ENCODE measurements around the gene SPIN4.
A peak's percentile ranks its signal among the peaks of the same experiment; 100 is the strongest.
"Not testable (repeated sequence)": the region's sequence is repeated elsewhere in the genome, so short reads cannot be mapped to it uniquely, and the experiment has no call there.

SPIN4 gene

DNA sequence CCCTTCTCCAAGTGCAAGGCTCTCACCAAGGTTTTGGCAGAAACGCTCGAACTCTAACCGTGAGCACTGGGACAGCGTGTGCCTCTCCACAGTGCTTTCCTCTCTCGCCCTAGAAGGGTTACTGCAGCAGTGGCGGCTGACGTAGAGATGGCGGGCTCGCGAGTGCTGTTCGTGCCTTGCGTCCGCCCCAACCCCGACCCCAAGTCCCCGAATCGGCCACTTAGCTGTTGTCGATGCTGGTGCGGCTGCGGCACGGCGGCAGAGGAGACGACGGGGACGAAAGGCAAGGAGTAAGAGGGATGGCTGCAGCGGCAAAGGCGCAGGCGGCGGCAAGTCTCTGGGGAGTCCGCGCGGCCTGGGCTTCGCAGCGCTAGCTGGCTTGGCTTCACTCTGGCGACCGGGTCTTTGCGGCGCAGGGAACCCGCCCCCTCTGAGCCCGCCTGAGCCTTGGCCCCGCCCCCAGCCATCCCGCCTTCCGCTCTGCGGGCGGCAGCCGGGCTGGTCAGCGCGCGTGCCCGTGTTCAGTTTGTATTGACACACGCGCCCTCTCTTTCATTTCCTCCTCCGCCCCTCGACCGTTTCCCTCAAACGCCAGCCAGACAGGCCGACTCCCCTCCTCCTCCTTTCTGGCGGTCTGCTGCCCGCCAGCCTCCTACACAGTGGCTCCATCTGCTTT, at the start of gene SPIN4:
Gene SPIN4, minus strand, starts transcription at position 392 of the 676 bp plus-strand sequence. CDS start 513 bp downstream, outside the sequence.
- peak; percentile 27 to 67 for DNase-seq

DNA sequence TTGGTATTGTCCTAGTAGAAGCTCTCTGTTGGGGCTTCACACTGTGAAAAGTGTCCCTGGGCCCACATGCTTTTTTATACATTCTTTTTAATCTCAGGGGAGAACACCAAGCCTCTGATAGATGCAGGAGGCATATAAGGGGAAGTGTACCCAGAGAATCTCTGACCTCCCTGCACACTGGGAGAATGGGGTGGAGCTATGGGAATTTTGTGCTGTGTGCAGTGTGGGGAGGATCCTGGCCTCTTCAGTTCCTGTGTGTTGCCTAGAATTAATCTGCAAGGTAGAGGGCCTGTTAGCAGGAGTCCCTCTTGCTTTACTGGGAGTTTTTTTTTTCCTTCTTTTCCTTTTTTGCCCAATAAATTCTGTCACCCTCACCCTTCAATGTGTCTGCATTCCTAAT, 49.2 kb upstream of the SPIN4 start:
- no peak for DNase-seq

DNA sequence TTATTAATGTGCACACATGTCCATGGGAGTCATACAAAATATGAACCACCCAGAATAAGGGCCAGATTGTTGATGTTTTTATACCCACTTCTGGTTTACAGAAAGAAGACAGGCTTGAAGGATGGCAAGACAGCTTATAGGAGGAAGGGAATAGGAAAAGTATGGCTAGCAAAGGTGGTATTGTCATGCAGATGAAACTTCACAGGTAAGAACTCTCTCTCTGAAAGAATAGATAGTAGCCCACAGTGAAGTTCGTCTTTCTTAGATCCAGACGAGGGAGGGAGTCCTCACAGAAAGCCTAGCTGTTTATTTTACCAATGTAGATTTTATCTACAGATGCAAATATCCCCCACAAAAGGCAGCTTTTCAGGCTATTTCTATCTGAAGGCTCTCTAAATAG, 43.7 kb upstream of the SPIN4 start:
- DNase-seq, result no peak

DNA sequence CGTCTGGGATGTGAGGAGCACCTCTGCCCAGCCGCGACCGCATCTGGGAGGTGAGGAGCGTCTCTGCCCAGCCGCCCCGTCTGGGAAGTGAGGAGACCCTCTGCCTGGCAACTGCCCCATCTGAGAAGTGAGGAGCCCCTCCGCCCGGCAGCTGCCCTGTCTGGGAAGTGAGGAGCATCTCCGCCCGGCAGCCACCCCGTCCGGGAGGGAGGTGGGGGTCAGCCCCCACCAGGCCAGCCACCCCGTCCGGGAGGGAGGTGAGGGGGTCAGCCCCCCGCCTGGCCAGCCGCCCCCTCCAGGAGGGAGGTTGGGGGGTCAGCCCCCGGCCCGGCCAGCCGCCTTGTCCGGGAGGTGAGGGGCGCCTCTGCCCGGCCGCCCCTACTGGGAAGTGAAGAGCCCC, 42.0 kb upstream of the SPIN4 start:
- DNase-seq, result not testable (repeated sequence)

DNA sequence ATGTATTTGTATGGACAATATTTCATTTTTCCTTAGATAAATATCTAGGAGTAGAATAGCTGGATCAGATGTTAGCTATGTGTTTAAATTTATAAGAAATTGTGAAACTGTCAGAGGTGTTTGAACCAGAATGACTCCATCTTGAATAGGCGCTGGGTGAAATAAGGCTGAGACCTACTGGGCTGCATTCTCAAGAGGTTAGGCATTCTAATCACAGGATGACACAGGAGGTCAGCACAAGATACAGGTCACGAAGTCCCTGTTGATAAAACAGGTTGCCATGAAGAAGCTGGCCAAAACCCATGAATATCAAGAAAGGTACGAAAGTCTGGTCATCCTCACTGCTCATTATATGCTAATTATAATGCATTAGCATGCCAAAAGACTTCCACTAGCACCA, 36.3 kb upstream of the SPIN4 start:
- DNase-seq, result no peak

DNA sequence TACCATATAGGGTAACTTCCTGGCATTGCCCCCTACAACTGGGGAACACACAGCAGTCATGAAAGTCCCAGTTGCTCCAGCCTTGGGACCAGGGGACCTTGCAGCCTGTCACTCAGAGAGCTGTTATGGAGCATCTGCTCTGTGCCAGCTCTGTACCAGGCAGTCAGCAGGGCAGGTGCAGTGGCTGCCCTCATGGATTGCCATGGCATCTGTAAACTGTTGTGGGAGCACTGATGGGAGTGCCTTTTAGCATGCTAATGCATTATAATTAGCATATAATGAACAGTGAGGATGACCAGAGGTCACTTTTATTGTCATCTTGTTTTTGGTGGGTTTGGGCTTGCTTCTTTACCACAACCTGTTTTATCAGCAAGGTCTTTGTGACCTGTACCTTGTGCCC, 33.1 kb upstream of the SPIN4 start:
- not testable (repeated sequence) for DNase-seq

DNA sequence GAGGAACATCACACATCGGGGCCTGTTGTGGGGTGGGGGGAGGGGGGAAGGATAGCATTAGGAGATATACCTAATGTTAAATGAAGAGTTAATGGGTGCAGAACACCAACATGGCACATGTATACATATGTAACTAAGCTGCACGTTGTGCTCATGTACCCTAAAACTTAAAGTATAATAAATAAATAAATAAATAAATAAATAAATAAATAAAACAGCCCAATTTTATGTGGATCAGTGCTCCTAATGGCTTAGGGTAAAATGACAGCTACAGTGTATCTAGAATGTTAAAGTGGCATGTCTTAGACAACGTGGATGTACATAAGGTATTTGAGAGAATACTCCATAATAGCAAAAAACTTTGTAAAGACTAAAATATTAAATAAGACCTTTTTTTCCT, 21.9 kb upstream of the SPIN4 start:
- DNase-seq, result not testable (repeated sequence)

DNA sequence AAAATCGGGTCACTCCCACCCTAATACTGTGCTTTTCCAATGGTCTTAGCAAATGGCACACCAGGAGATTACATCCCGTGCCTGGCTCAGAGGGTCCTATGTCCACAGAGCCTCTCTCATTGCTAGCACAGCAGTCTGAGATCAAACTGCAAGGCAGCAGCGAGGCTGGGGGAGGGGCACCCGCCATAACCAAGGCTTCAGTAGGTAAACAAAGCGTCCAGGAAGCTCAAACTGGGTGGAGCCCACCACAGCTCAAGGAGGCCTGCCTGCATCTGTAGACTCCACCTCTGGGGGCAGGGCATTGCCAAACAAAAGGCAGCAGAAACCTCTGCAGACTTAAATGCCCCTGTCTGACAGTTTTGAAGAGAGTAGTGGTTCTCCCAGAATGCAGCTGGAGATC, 16.6 kb upstream of the SPIN4 start:
- not testable (repeated sequence) for DNase-seq

DNA sequence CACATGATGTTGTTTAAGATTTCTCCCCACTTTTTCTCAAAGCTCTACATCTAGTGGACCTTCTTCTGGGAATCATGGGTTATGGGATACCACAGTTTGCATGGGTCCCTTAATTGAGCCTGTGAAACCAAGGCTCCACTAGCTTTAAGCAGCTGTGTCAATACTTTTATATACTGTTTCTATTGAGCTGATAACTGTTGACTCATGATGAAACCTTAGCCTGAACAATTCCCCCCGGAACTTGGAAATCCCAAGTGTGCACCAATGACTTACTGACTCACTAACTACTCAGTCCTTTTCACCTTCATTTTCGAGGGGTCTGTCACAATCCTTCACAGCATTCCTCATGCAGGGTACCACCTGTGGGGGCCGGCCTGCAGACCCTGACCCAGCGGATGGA, 12.7 kb upstream of the SPIN4 start:
- DNase-seq, result no peak

DNA sequence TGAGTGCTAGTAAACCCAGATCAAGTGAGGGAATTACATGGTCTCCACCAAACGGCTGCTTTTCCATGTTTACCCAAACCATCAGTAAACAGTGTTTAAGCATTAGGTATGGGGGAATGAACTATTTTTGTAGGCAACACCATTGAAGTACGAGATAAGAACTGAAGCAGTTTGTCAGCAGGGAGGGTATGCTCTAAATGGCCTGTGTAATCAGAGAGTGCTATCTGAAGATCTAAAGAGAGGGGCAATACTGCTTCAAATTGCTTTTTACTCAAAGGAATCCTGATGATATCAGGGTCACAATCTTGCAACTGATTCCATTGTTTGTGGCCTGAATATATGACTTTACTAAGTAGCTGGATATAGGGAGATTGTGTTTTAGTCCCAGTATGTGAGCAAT, 10.4 kb upstream of the SPIN4 start:
- no peak for DNase-seq

DNA sequence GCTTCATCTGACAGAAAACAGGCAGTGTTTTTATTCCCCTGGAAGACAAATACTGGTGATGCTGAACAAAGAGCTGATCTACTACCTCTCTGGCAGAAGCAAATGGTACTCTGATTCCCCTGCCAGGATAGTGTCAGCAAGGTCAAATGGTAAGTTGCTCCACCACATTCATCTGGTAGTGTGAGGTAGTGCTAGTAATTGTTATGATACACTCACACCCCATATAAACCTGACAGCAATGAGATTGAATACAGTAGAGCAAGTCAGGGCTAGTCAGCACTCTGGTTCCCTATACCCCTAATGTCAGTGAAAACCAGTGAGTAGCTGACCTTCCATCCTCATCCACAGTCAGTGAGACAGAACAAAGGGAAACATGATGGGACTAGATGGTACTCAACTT, 3.4 kb upstream of the SPIN4 start:
- DNase-seq, result no peak

DNA sequence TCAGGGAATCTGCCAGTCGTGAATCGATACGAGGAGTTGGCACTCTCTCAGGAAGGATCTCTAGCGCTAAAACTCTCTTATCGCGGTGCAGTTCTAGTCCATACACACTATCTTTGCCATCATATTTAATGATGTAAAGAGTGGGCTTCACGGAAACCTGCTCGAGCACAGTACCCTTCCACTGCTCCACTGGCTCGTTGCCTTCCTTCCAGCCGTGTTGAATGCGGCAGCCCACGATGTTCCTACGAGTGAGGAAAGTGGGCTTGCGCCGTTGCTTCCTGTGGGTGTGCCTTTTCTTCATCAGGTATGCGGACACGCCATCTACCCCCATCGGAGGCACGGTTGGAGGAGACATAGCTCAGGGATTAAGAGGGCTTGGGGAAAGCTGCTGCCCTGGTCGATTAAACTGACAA, 661 bp downstream of the SPIN4 start:
- DNase-seq, result no peak

DNA sequence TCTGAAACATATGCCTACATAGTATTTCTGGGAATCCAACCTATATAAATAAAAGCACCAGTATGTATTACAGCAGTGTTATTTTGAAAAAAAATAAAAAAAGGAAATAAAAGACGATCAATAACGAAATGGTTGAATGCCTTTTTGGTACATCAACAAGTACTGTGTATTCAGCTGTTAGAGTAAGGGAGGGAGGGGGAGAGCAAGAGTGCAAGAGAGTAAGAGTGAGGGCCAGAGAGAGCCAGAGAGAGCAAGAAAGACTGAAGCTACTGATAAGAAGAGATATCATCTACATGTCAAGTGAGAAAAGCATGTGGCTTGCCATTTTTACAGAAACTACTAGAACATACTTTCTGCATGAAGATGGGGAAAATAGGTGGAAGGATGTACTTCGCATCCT, 1.8 kb downstream of the SPIN4 start:
- DNase-seq, result no peak

DNA sequence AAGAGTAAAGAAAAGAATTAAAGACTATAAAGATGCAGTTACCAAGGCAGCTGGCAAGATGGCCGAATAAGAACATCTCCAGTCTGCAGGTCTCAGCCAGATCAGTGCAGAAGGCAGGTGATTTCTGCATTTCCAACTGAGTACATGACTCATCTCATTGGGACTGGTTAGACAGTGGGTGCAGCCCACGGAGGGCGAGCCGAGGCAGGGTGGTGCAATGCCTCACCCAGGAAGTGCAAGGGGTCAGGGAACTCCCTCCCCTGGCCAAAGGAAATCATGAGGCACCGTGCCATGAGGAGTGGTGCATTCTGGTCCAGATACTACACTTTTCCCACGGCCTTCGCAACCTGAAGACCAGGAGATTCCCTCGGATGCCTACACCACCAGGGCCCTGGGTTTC, 20.5 kb downstream of the SPIN4 start:
- no peak for DNase-seq

DNA sequence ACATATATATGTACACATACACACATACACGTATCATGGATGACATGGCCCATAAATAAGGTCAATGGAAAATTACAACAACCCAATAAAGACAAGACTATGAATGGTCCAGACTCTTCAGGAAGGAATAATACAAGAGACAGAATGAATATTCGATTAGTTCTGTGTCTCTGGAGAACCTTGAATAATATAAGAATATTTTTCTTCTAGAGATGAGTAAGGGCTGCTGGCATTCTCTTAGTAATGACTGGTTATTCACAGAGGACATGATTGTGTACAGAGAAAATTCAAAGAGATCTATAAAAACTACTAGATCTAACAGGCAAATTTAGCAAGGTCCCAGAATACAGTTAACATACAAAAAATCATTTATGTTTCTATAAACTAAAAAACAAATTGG, 23.3 kb downstream of the SPIN4 start:
- no peak for DNase-seq

DNA sequence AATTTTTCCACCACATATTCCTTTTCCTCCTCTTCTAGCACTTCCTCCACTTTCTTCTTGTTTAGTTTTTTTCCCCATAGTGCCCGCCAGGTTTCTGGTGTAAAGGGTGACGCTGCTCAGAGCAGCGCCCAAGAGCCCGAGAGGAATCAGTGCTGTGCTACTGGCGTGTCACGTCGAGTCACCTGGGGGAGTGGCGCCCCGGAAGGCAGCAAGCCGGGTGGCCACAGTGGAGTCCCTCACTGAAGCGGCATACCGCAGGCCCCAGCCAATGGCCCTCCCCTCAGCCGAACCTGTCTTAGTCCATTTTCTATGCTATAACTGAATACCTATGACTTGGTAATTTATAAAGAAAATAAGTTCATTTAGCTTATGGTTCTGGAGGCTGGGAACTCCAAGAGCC, 51.5 kb downstream of the SPIN4 start:
- no peak for DNase-seq
